ENCODE measurements around the gene CADM3.

DNA sequence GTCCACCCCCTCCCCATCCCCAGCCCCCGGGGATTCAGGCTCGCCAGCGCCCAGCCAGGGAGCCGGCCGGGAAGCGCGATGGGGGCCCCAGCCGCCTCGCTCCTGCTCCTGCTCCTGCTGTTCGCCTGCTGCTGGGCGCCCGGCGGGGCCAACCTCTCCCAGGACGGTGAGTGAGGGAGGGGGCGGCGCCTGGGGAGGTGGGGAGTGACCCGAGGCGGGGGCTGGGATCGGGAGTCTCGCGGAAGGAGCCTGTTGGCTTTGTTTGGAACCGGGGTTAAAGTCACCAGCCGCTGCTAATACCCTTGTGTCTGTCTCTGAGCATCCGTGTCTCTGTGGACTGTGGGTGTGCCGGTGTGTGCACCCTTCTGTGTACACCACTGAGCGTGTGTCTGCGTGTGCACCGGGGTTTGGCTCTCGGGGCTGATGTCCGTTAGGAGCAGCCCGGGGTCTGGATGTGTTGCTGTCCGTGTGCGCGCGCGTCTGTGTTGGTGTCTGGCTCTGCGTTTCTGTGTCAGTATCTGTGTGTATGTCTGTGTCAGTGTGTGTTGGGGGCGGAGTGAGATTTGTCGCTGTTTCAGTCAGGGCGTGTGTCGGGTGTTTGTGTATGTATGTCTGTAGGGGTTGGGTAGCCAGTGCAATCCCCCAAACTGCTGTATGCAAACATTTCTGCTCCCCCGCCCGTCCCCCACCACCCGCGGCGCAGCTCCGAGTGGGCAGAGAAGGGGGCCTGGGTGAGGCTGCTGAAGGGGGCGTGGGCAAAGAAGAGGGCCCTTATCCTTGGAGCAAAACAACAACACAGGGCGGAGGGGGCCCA is 480 bp downstream of the CADM3 start:
- TF ChIP-seq, protein P1, sequence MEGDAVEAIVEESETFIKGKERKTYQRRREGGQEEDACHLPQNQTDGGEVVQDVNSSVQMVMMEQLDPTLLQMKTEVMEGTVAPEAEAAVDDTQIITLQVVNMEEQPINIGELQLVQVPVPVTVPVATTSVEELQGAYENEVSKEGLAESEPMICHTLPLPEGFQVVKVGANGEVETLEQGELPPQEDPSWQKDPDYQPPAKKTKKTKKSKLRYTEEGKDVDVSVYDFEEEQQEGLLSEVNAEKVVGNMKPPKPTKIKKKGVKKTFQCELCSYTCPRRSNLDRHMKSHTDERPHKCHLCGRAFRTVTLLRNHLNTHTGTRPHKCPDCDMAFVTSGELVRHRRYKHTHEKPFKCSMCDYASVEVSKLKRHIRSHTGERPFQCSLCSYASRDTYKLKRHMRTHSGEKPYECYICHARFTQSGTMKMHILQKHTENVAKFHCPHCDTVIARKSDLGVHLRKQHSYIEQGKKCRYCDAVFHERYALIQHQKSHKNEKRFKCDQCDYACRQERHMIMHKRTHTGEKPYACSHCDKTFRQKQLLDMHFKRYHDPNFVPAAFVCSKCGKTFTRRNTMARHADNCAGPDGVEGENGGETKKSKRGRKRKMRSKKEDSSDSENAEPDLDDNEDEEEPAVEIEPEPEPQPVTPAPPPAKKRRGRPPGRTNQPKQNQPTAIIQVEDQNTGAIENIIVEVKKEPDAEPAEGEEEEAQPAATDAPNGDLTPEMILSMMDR (IDR thresholded peaks at IDR 0.05; ENCODE audit: control extremely low read depth in 1 of 3, insufficient read depth in 1 of 3, low read depth in 1 of 3, low read length in 3 of 3) = no peak
- no peak for TF ChIP-seq CBX8 (IDR thresholded peaks at IDR 0.05; ENCODE audit: borderline replicate concordance, low read depth, low read length)
- TF ChIP-seq HDAC6 (IDR thresholded peaks at IDR 0.05; ENCODE audit: low read depth, low read length) = no peak
- no peak for TF ChIP-seq CHD2 (IDR thresholded peaks at IDR 0.05; ENCODE audit: low read length)
- TF ChIP-seq CHD1 (IDR thresholded peaks at IDR 0.05; ENCODE audit: low read depth, low read length) = no peak
- TF ChIP-seq JUND (IDR thresholded peaks at IDR 0.05; ENCODE audit: low read length) = no peak
- TF ChIP-seq TAF1 (IDR thresholded peaks at IDR 0.05; ENCODE audit: low read depth, low read length) = no peak
- no peak for TF ChIP-seq SP2 (IDR thresholded peaks at IDR 0.05; ENCODE audit: low read length)
- no peak for TF ChIP-seq BRCA1 (IDR thresholded peaks at IDR 0.05; ENCODE audit: low read depth, low read length)
- TF ChIP-seq POLR2A (IDR thresholded peaks at IDR 0.05; ENCODE audit: control extremely low read depth in 1 of 2, low read depth in 2 of 2, low read length in 2 of 2) = no peak

All from H1 (cell line).